ENCODE results near the gene MAPKAPK5. TPM values are rescaled to one million over a fixed set of nuclear protein-coding genes. Genes with fewer than 3 reads are reported as not detected.

MAPKAPK5 gene
- total RNA-seq = 37.0 and 70.1 TPM in 2 replicates

GRCh38 chr12:111841750-111842555 is at the start of gene MAPKAPK5:
TSS of gene MAPKAPK5 (plus strand) at chr12:111842228. CDS start at chr12:111842734, 506 bp downstream.

Other genes starting within 250 kb of the MAPKAPK5 start
- gene ATXN2, start 242.9 kb upstream of the MAPKAPK5 start, total RNA-seq = 9.6 and 16.9 TPM in 2 replicates
- gene BRAP, start 156.3 kb upstream of the MAPKAPK5 start, total RNA-seq = 11.1 and 13.3 TPM in 2 replicates
- 10.8 and 14.8 TPM in 2 replicates for gene ACAD10, start 156.2 kb upstream of the MAPKAPK5 start, total RNA-seq
- gene ALDH2, start 75.3 kb upstream of the MAPKAPK5 start, total RNA-seq = 30.5 and 31.1 TPM in 2 replicates
- gene TMEM116, start 170.9 kb downstream of the MAPKAPK5 start, total RNA-seq = 2.2 and 4.4 TPM in 2 replicates
- 45.4 and 52.2 TPM in 2 replicates for gene ERP29, start 171.2 kb downstream of the MAPKAPK5 start, total RNA-seq